Liver (tissue), 3 donors: ENCODE measurements around the gene CPNE1.
"Not testable (repeated sequence)": the region's sequence is repeated elsewhere in the genome, so short reads cannot be mapped to it uniquely, and the experiment has no call there.

Experiments used
- CTCF ChIP-seq: fragments of 150-350 bp; IDR thresholded peaks from 2 replicates; pipeline ENCODE4 v1.5.1; 2017; ENCODE audit warnings: improper control_type of control experiment, low read depth, low read length; ENCODE audit not compliant: missing input control
- MAX ChIP-seq: IDR thresholded peaks from 2 replicates; pipeline ENCODE4 v1.6.1; 2016; ENCODE audit warnings: antibody characterized with exemption
- RAD21 ChIP-seq, 2 donors: IDR thresholded peaks; 2 replicates each; pipeline ENCODE4 v1.6.1; 2016; ENCODE audit warnings: antibody characterized with exemption in 2 of 2, mild to moderate bottlenecking in 2 of 2
- SP1 ChIP-seq: IDR thresholded peaks from 2 replicates; pipeline ENCODE4 v1.6.1; 2018; ENCODE audit warnings: antibody characterized with exemption, mild to moderate bottlenecking
- donor health status: healthy.
- donor health status: healthy.

- not testable (repeated sequence) for TF ChIP-seq CTCF, MAX, SP1
- peak in 1 of 2 donors; percentile 33 for TF ChIP-seq RAD21 (IDR thresholded peaks at IDR 0.05)
Observed at GRCh38 chr20:35686872-35687271, 22.2 kb upstream of the CPNE1 start.
